GM21576 (cell line): ENCODE measurements around the gene RGS2.

Source experiments
- ATAC-seq: cut with Tn5 transposase; IDR thresholded peaks from one replicate; pipeline ENCODE4 v1.9.1; 2021; ENCODE audit warnings: mild to moderate bottlenecking, moderate library complexity; ENCODE audit not compliant: unreplicated experiment

RGS2 gene, protein sequence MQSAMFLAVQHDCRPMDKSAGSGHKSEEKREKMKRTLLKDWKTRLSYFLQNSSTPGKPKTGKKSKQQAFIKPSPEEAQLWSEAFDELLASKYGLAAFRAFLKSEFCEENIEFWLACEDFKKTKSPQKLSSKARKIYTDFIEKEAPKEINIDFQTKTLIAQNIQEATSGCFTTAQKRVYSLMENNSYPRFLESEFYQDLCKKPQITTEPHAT

DNA sequence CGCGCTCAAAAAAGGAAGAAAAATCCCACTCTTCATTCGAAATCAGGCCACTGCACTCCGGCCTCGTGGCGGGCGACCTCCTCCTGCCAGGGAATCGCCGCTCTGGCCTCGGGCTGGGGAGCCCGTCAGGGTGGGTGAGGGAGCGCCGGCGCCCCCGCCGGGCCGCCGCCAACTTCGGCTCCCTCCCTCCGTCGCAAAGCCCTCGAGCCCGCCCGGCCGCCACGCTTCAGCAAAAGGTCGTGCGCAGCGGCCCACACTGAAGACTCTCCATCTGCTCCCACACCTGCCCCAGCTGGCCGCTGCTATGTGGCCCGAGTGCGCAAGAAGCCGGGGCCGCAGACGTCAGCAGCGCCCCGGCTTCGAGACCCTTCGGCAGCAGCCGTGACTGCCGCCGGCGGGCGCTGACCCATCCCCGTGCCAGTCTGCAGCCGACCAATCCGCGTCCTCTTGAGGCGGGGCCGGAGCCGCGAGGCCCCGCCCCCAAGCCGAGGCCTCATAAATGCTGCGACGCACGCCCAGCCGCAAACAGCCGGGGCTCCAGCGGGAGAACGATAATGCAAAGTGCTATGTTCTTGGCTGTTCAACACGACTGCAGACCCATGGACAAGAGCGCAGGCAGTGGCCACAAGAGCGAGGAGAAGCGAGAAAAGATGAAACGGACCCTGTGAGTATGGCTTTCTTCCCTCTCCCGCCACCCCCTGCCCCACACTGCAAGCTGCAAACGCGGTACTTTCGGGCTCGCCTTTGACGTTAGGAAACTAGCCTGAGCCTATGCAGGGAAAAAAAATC is at the start of gene RGS2:
TSS of gene RGS2 (plus strand) at position 522 of the 789 bp plus-strand sequence. CDS start at position 555, 33 bp downstream.
- ATAC-seq: peak; percentile 83

GRCh38 chr1:192759104-192759503 is 49.7 kb upstream of the RGS2 start:
- no peak for ATAC-seq

GRCh38 chr1:192762265-192762664 is 46.6 kb upstream of the RGS2 start:
- no peak for ATAC-seq

GRCh38 chr1:192763243-192763642 is 45.6 kb upstream of the RGS2 start:
- ATAC-seq: no peak

- ATAC-seq: no peak
Measured at GRCh38 chr1:192763756-192764155, 45.1 kb upstream of the RGS2 start.

GRCh38 chr1:192764675-192765074 is 44.2 kb upstream of the RGS2 start:
- ATAC-seq: no peak

DNA sequence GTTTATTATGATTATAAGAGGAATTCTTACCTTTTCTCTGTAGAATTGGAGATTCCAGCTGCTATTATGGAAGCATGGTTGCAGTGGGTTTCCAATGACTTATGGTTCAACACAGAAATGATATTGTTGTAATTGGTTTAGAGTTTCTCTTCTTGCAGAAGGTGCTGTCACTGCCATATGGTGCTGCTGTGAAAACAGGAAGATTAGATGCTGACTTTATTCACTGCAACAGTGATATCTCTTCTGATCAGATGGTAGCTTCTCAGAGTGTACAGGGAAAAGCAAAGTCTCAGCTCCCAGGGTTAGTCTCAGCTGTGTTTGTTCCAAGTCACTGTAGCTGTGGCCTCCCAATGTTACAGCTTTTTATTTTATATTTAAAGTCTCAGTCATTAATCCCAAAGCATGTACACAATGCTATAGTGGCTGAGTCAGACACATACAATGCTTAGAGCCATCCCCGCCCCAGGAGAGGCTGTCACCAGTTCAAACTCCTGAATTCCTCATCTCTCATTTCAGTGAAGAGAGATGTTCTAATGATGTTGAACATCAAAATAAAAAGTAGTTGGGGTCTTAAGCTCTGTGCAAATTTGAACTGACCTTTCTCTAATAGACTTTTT is 42.7 kb upstream of the RGS2 start:
- ATAC-seq: no peak

DNA sequence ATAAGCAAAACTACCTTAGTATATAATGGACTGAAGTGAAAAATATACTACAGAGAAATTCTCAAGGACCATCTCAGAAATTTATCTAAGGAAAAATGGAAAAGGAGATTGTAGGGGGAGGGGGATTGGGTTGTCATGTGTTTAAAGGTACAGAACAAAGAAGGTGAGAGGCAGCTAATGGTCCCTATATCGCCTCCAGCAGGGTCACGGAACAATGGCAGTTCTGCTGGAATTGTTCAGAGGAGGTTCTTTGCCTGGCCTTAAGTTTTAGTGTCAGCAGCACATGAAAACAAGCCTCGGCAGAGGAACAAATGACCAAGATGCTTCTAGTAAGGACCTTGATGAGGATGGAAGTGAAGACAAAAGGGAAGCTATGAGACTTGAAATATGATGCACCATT is 42.0 kb upstream of the RGS2 start:
- ATAC-seq: no peak

- no peak for ATAC-seq
Measured at GRCh38 chr1:192767798-192768197, 41.0 kb upstream of the RGS2 start.

GRCh38 chr1:192768463-192768862 is 40.4 kb upstream of the RGS2 start:
- ATAC-seq: no peak

GRCh38 chr1:192771341-192771740 is 37.5 kb upstream of the RGS2 start:
- ATAC-seq: no peak

DNA sequence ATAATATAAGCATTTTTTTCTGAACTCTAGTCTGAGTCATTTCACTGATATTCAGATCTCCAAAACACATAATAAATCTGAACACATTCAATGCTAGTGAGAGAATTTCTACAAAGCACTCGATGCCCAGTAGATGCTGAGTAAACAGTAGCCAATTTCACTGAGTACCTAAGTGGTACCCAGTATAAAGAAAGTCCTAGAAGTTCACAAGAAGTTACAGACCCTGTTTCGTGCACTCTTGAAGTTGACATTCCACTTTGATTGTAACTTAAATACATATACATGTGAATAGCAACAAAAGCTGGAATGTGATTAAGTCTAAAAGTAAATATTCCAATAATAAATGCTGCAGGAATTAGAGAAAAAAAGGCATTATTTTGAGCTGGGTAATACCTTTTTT is 33.2 kb upstream of the RGS2 start:
- ATAC-seq: no peak

DNA sequence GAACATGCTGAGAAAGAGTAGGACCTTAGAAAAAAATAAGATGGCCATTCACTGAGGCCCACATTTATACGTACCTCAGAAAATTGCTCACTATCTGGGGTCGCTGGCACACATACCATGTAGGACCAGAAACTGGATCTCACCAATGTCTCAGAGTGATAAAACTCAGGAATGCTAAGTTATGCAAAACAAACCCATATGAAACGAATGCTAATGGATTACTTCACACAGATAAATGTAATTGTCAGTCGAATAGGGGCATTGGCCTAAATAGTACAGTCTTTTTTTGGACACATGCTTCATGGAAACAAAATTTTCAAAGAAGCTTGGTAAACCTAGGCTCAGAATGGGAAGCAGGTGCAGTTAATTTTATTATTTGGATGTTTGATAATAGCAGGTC is 32.6 kb upstream of the RGS2 start:
- ATAC-seq: no peak

GRCh38 chr1:192776998-192777397 is 31.8 kb upstream of the RGS2 start:
- ATAC-seq: no peak

- no peak for ATAC-seq
Measured at GRCh38 chr1:192783791-192784190, 25.0 kb upstream of the RGS2 start.

GRCh38 chr1:192784397-192784796 is 24.4 kb upstream of the RGS2 start:
- no peak for ATAC-seq

GRCh38 chr1:192786576-192786975 is 22.3 kb upstream of the RGS2 start:
- no peak for ATAC-seq

DNA sequence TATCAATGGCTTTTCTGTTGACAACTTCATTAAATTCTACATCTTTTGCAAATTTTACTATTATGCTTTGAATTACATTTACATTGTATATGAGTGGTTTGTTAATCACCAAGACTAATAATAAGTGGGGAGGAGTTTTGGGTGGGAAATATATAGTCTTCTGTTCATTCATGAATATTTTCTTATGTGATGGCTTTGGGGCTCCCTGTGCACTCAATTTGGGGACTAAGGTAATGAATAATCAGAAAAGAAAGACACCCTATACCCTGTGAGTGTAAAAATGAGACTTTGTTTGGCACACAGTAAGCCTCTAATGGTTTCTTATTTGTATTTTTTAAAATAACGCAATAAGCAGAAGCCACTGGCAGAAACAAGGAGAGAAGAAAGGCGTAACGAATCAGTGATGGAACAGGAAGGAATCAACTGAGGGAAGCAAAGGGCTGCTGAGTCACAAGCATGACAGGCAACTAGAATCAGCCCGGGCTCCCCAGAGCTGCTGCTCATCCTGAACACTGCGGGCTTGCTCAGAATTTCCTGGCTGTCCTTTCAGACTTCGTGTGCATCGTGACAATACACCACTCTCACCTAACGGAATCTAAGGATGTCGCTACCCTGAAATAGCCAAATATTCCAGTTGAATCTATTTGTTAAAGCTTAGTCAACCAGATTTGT is 20.8 kb upstream of the RGS2 start:
- ATAC-seq: no peak

DNA sequence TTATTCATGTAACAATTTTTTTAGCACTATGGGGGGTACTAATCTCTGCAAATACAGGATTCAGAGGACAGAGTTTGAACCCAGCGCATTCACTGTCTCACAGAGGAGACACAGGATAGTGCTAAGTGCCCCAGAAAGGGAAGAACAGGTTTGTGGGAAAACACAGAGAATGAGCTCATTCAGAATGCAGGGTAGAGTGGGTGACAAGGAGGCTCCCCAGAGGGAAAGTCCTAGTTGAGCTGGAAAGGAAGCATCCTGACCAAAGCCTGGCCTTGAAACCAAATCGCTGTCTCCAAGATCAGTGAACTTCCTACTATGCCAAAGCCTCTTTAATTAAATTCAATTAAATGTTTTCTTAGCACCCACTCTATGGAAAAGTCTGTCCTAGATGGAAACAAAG is 19.0 kb upstream of the RGS2 start:
- ATAC-seq: no peak

GRCh38 chr1:192792628-192793027 is 16.2 kb upstream of the RGS2 start:
- ATAC-seq: no peak

- no peak for ATAC-seq
Measured at GRCh38 chr1:192793983-192794767, 14.7 kb upstream of the RGS2 start.
